Cardiac muscle cell (in vitro differentiated cells and primary cell): Measurements from ENCODE around the gene COMMD4. TPM values are rescaled to one million over a fixed set of nuclear protein-coding genes. Genes with fewer than 3 reads are reported as not detected.

Experiments
- DNase-seq, 2 donors: peaks; one replicate each; pipeline versions ENCODE4 v3.0.0 to v3.0.0-alpha.2; 2010 to 2017; ENCODE audit warnings: low read depth in 1 of 2, low spot score in 1 of 2
- H3K27ac ChIP-seq: fragments of 200-600 bp; sonication (generic); 2 replicates; pipeline ENCODE4 v1.5.1; 2016
- H3K27me3 ChIP-seq: fragments of 200-600 bp; sonication (generic); 2 replicates; pipeline ENCODE4 v1.6.0; 2016; ENCODE audit warnings: control low read depth
- H3K36me3 ChIP-seq: fragments of 200-600 bp; sonication (generic); 2 replicates; pipeline ENCODE4 v1.5.1; 2016; ENCODE audit warnings: control low read depth
- H3K4me1 ChIP-seq: fragments of 200-600 bp; sonication (generic); 2 replicates; pipeline ENCODE4 v1.8.1; 2017; ENCODE audit warnings: low read depth, mild to moderate bottlenecking, mixed run types
- H3K4me3 ChIP-seq: fragments of 200-600 bp; sonication (generic); 2 replicates; pipeline ENCODE4 v1.5.1; 2016; ENCODE audit warnings: mild to moderate bottlenecking
- H3K9me3 ChIP-seq: fragments of 200-600 bp; sonication (generic); 2 replicates; pipeline ENCODE4 v1.5.1; 2017; ENCODE audit warnings: low read depth, mild to moderate bottlenecking, control low read depth
- polyA plus RNA-seq: library from polyadenylated mRNA; unstranded; fragments of >200 nt; fragmentation: Nextera tagmentation; extraction: Ambion mirVana; gene quantifications from 2 replicates; pipeline ENCODE4 v1.2.1, GENCODE V29; 2016
- total RNA-seq: library from RNA; depleted of rRNA; stranded (reverse); fragments of >200 nt; gene quantifications from 2 replicates; pipeline ENCODE4 v1.2.3, GENCODE V29; 2016
- TF ChIP-seq, protein P1 (sequence below): IDR thresholded peaks from 2 replicates; pipeline ENCODE4 v1.5.1; 2012; ENCODE audit warnings: low read depth, mild to moderate bottlenecking, low read length

Gene COMMD4
- total and polyA plus RNA-seq, 2 experiments from 2014 or later, result 66.3 to 98.8 TPM

DNA sequence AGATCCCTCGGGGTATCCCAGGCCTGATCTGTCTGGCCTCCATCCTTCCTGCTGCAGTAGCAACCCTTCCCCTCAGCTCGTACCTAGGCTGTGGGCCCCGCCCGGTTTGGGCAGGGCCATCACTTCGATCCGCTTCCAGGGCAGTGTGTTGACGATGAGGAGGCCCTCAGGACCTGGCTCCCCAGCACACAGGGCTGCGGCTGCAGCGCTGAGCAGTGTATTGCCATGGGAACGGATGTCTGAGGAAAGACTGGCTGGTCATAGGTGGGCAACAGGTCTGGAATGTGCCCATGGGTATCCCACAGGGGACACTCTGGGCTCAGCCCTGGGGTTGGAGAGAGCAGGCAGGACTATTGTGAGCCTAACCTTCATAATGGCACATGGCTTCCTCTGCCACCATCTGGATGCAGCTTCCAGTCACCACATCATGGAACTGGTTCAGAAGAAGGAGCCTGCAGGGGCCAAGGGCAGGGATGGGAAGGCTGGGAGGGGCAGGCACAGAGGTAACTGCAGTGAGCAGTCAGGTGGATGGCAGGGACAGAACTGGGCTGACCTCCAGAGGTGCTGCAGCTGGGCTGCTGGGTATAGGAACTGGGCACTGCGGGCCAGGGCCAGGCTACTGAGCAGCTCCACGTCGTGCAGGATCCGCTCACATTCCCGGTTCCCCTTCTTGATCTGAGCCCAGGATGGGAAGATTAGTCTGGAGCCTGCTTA lies 23.8 kb downstream of the COMMD4 start:
- H3K4me1 ChIP-seq, result no peaks in the 10 kb centered on the region
- H3K27ac ChIP-seq, result no peak overlapping the region
- peaks cover 9% of the 10 kb centered on the region for H3K36me3 ChIP-seq
- H3K9me3 ChIP-seq, result no peaks in the 10 kb centered on the region
- no peak for DNase-seq
- no peaks in the 10 kb centered on the region for H3K27me3 ChIP-seq
- no peak overlapping the region for H3K4me3 ChIP-seq
- TF ChIP-seq, protein P1, sequence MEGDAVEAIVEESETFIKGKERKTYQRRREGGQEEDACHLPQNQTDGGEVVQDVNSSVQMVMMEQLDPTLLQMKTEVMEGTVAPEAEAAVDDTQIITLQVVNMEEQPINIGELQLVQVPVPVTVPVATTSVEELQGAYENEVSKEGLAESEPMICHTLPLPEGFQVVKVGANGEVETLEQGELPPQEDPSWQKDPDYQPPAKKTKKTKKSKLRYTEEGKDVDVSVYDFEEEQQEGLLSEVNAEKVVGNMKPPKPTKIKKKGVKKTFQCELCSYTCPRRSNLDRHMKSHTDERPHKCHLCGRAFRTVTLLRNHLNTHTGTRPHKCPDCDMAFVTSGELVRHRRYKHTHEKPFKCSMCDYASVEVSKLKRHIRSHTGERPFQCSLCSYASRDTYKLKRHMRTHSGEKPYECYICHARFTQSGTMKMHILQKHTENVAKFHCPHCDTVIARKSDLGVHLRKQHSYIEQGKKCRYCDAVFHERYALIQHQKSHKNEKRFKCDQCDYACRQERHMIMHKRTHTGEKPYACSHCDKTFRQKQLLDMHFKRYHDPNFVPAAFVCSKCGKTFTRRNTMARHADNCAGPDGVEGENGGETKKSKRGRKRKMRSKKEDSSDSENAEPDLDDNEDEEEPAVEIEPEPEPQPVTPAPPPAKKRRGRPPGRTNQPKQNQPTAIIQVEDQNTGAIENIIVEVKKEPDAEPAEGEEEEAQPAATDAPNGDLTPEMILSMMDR, result no peak

- Histone ChIP-seq H3K4me1 (no peaks in the 10 kb centered on the region), H3K4me3 (no peak overlapping the region), H3K9me3 (no peaks in the 10 kb centered on the region), H3K27ac (no peak overlapping the region), H3K36me3 (peaks cover 16% of the 10 kb centered on the region), H3K27me3 (no peaks in the 10 kb centered on the region)
- no peak for DNase-seq
- TF ChIP-seq, protein P1, result no peak
Observed at GRCh38 chr15:75360391-75360790, 24.5 kb downstream of the COMMD4 start.

DNA sequence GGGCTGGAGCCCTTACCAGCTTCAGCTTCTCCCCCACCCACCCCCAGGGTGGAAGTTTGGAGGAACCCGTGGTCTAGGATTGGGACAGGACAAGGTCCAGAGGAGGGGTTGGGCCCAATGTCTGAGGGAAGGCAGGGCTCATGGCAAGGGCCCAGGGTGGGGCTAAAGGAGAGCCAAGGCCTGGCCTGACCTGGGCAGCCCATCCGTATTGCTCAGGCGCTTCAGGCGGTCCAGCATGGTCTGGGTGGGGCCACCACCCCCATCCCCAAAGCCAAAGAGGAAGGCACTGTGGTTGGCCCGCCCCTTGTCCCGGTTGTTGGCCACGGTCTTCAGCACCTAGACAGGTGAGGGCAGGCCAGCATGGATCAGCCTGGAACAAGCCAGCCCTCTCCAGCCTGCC lies 25.0 kb downstream of the COMMD4 start:
- H3K36me3 ChIP-seq, result peaks cover 17% of the 10 kb centered on the region
- no peaks in the 10 kb centered on the region for H3K4me1 ChIP-seq
- H3K9me3 ChIP-seq, result no peaks in the 10 kb centered on the region
- TF ChIP-seq, protein P1, result no peak
- H3K4me3 ChIP-seq, result no peak overlapping the region
- no peak overlapping the region for H3K27ac ChIP-seq
- H3K27me3 ChIP-seq, result no peaks in the 10 kb centered on the region
- DNase-seq, result no peak

DNA sequence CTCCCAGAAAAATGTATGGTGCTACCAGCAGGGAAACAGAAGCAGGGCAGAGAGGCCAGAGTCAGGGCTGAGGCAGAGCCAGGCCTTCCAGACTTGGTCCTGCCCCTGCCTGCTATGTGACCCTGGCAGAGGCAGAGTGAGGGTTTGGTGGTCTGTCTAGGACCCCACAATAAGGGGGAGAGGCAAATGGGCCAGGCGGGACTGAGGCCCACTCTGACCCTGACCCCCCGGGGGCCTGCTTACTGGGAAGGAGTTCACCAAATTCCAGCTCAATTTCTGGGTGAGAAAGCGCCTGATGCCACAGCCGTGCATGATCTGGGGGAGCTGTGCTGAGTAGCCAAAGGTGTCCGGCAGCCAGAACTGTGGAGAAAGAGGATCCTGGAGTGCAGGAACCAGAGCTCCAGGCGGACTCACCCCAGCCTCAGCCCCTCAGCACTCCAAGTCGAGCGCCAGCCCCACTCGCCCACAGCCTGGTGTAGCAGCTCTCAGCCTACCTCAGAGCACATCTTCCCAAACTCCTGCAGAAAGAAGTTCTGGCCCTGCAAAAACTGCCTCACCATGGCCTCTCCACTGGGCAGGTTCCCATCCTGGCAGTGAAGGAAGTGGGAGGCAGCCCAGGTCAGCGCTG lies 25.6 kb downstream of the COMMD4 start:
- Histone ChIP-seq H3K4me1 (no peaks in the 10 kb centered on the region), H3K27ac (no peak overlapping the region), H3K27me3 (no peaks in the 10 kb centered on the region), H3K4me3 (no peak overlapping the region), H3K36me3 (peaks cover 23% of the 10 kb centered on the region), H3K9me3 (no peaks in the 10 kb centered on the region)
- TF ChIP-seq, protein P1, result no peak
- DNase-seq, result no peak

- DNase-seq, result no peak
- TF ChIP-seq, protein P1, result no peak
- H3K4me1 ChIP-seq, result no peaks in the 10 kb centered on the region
- no peaks in the 10 kb centered on the region for H3K9me3 ChIP-seq
- H3K36me3 ChIP-seq, result peaks cover 26% of the 10 kb centered on the region
- H3K27me3 ChIP-seq, result no peaks in the 10 kb centered on the region
- no peak overlapping the region for H3K4me3 ChIP-seq
- no peak overlapping the region for H3K27ac ChIP-seq
Observed at GRCh38 chr15:75361989-75362641, 26.3 kb downstream of the COMMD4 start.
